Retinal pigment epithelial cell (primary cell): Measurements from ENCODE around the gene AP1B1.

ENCODE experiments used
- DNase-seq: peaks from one replicate; pipeline ENCODE4 v3.0.0-alpha.2; 2010; ENCODE audit warnings: low read depth
- H3K4me3 ChIP-seq: 2 replicates; pipeline ENCODE4 v1.5.1; 2011; ENCODE audit warnings: mild to moderate bottlenecking, low read length, control low read depth, moderate library complexity
- TF ChIP-seq, protein P1 (sequence below): conservative IDR thresholded peaks from 2 replicates; pipeline ENCODE4 v1.5.1; 2011; ENCODE audit warnings: low read depth, low read length, control low read depth, inconsistent platforms

Gene AP1B1

DNA sequence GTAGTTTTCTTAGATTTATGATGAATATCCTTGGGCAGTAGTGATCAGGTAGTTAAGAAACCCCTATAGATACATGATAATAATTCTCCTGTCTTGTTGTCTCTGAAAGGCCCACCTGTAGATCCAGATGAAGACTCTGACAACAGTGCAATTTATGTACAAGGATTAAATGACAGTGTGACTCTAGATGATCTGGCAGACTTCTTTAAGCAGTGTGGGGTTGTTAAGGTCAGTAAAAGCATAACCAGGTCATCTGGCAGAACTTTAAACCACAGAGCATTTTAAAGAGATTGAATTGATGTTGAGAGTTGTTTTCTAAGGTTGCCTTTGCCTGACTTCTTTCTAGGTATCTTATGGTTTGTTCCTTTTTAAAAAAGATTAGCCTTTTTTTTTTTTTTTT is 96.0 kb downstream of the AP1B1 start:
- TF ChIP-seq, protein P1, sequence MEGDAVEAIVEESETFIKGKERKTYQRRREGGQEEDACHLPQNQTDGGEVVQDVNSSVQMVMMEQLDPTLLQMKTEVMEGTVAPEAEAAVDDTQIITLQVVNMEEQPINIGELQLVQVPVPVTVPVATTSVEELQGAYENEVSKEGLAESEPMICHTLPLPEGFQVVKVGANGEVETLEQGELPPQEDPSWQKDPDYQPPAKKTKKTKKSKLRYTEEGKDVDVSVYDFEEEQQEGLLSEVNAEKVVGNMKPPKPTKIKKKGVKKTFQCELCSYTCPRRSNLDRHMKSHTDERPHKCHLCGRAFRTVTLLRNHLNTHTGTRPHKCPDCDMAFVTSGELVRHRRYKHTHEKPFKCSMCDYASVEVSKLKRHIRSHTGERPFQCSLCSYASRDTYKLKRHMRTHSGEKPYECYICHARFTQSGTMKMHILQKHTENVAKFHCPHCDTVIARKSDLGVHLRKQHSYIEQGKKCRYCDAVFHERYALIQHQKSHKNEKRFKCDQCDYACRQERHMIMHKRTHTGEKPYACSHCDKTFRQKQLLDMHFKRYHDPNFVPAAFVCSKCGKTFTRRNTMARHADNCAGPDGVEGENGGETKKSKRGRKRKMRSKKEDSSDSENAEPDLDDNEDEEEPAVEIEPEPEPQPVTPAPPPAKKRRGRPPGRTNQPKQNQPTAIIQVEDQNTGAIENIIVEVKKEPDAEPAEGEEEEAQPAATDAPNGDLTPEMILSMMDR: no peak
- no peak overlapping the region for H3K4me3 ChIP-seq
- DNase-seq: no peak

DNA sequence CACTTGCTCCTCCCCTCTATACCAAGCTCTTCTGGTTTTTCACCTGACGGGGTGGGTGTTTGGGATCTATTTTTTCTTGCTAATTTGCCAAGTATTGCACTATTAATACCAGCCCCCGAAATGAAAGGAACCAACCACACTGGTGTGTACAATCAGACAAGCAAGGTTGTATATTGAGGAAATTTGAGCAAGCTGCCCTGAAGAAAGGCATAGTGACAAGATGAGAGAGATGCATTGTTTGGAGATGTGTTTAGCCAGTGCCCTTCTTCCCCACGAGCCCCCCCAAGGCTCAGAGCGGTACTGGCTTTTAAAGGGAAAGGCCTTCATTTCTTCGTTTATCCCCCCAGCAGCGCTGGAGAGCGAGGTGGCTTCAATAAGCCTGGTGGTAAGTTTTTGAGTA is 97.2 kb downstream of the AP1B1 start:
- no peak for DNase-seq
- no peak overlapping the region for H3K4me3 ChIP-seq
- TF ChIP-seq, protein P1: no peak

DNA sequence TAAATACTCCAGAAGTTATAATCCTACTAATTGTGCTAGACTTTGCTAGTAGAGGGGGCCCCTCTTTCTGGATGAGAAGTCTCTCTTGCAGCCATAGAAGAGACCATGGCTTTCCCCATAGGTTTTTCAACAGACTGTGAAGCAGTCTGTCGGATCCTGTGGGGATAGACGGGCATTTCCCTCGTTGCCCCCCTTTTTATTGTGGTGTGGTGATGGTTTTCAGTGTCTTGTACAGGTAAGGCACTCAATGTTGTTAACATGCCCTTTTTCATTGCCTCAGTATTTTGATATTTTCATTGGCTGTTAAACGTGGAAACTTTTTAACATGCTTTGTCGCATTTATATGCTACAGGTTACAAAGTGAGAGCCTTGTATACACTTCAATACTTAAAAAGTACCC is 98.3 kb downstream of the AP1B1 start:
- no peak for DNase-seq
- H3K4me3 ChIP-seq: no peak overlapping the region
- TF ChIP-seq, protein P1: no peak

DNA sequence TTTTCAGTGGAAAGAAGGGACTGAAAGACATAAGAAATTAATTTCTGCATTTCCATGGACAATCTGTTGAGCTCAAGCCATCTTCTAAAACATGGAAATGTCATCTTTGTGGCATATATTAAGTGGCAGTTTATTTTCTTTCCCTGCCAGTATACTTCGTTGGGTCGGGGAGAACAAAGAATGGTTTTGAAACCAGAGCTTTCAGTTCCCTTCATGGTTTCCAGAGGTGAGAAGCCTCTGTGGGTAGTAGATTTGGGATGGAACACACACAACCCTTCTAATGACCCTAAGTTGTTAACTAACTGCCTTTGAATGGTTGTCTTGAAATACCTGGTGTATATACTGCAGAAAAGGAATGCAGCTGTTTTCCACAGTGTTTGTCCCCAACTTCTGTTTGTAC is 99.5 kb downstream of the AP1B1 start:
- TF ChIP-seq, protein P1: no peak
- H3K4me3 ChIP-seq: no peak overlapping the region
- no peak for DNase-seq

DNA sequence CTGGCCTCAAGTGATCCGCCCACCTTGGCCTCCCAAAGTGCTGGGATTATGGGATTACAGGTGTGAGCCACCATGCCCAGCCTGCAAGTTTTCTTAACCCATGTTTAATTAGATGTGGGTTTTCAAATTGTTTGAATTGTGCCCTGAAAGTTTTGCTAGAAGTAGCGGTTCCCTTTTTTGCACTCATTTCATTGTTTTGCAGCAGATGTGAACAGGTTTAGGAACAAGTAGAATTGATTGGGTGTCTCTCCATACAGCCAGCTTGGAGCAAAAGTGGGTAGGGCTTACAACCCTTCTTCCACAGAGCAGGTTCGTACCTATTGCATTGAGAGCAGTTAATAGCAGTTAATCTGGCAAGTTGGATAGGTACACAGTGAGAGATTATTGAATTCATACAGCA is 104.2 kb downstream of the AP1B1 start:
- TF ChIP-seq, protein P1: no peak
- DNase-seq: no peak
- no peak overlapping the region for H3K4me3 ChIP-seq

DNA sequence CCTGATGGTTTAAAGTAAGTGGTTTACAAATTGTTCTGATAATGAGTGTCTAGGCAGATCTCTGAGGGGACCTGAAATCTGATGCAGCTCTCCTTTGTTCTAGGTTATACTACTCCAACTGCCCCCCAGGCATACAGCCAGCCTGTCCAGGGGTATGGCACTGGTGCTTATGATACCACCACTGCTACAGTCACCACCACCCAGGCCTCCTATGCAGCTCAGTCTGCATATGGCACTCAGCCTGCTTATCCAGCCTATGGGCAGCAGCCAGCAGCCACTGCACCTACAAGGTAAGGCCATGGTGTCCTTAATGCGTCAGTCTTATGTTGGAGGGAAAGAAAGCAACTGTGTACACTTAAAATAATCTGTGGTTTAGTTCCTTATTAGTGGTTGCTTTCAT is 110.4 kb downstream of the AP1B1 start:
- TF ChIP-seq, protein P1: no peak
- no peak overlapping the region for H3K4me3 ChIP-seq
- no peak for DNase-seq
